ENCODE measurements around the gene TENT5A.

Gene TENT5A

GRCh38 chr6:81771097-81771496, 18.6 kb upstream of the TENT5A start:
- H3K9ac ChIP-seq (ENCODE audit: low read length) = no peak overlapping the region
- H3K9me3 ChIP-seq (ENCODE audit: control insufficient read depth, low read length) = no peaks in the 10 kb centered on the region
- H3K4me3 ChIP-seq (ENCODE audit: low read length) = no peak overlapping the region
- H3K4me1 ChIP-seq (ENCODE audit: control insufficient read depth, insufficient read depth, low read length) = peaks cover 22% of the 10 kb centered on the region
- DNase-seq (ENCODE audit: low read depth) = no peak
- no peaks in the 10 kb centered on the region for H3K27me3 ChIP-seq (replicated peaks; ENCODE audit: control insufficient read depth, insufficient read depth, low read length)
- no peaks in the 10 kb centered on the region for H3K36me3 ChIP-seq (ENCODE audit: control insufficient read depth, insufficient read depth, low read length, severe bottlenecking)

- no peak overlapping the region for H3K9ac ChIP-seq (ENCODE audit: low read length)
- peaks cover 25% of the 10 kb centered on the region for H3K4me1 ChIP-seq (ENCODE audit: control insufficient read depth, insufficient read depth, low read length)
- no peaks in the 10 kb centered on the region for H3K9me3 ChIP-seq (ENCODE audit: control insufficient read depth, low read length)
- H3K27me3 ChIP-seq (replicated peaks; ENCODE audit: control insufficient read depth, insufficient read depth, low read length) = no peaks in the 10 kb centered on the region
- no peaks in the 10 kb centered on the region for H3K36me3 ChIP-seq (ENCODE audit: control insufficient read depth, insufficient read depth, low read length, severe bottlenecking)
- no peak overlapping the region for H3K4me3 ChIP-seq (ENCODE audit: low read length)
- DNase-seq (ENCODE audit: low read depth) = peak; percentile 9
Observed at GRCh38 chr6:81770381-81770780, 17.9 kb upstream of the TENT5A start.

- Histone ChIP-seq H3K9ac (ENCODE audit: low read length) (no peak overlapping the region), H3K27me3 (replicated peaks; ENCODE audit: control insufficient read depth, insufficient read depth, low read length) (no peaks in the 10 kb centered on the region), H3K4me3 (ENCODE audit: low read length) (no peak overlapping the region), H3K4me1 (ENCODE audit: control insufficient read depth, insufficient read depth, low read length) (peaks cover 25% of the 10 kb centered on the region), H3K36me3 (ENCODE audit: control insufficient read depth, insufficient read depth, low read length, severe bottlenecking) (no peaks in the 10 kb centered on the region), H3K9me3 (ENCODE audit: control insufficient read depth, low read length) (no peaks in the 10 kb centered on the region)
- DNase-seq (ENCODE audit: low read depth) = peak; percentile 50
Observed at GRCh38 chr6:81769824-81770223, 17.3 kb upstream of the TENT5A start.

- no peaks in the 10 kb centered on the region for H3K27me3 ChIP-seq (replicated peaks; ENCODE audit: control insufficient read depth, insufficient read depth, low read length)
- H3K36me3 ChIP-seq (ENCODE audit: control insufficient read depth, insufficient read depth, low read length, severe bottlenecking) = no peaks in the 10 kb centered on the region
- no peak overlapping the region for H3K9ac ChIP-seq (ENCODE audit: low read length)
- H3K9me3 ChIP-seq (ENCODE audit: control insufficient read depth, low read length) = no peaks in the 10 kb centered on the region
- DNase-seq (ENCODE audit: low read depth) = peak; percentile 64
- H3K4me3 ChIP-seq (ENCODE audit: low read length) = no peak overlapping the region
- H3K4me1 ChIP-seq (ENCODE audit: control insufficient read depth, insufficient read depth, low read length) = peaks cover 25% of the 10 kb centered on the region
Observed at GRCh38 chr6:81768150-81768942, 15.9 kb upstream of the TENT5A start.

GRCh38 chr6:81767163-81767891, 14.8 kb upstream of the TENT5A start:
- Histone ChIP-seq H3K36me3 (ENCODE audit: control insufficient read depth, insufficient read depth, low read length, severe bottlenecking) (no peaks in the 10 kb centered on the region), H3K4me3 (ENCODE audit: low read length) (peak overlapping the region; percentile 48), H3K9ac (ENCODE audit: low read length) (no peak overlapping the region), H3K4me1 (ENCODE audit: control insufficient read depth, insufficient read depth, low read length) (peaks cover 29% of the 10 kb centered on the region), H3K27me3 (replicated peaks; ENCODE audit: control insufficient read depth, insufficient read depth, low read length) (no peaks in the 10 kb centered on the region), H3K9me3 (ENCODE audit: control insufficient read depth, low read length) (no peaks in the 10 kb centered on the region)
- peak; percentile 84 for DNase-seq (ENCODE audit: low read depth)

- peak; percentile 93 for DNase-seq (ENCODE audit: low read depth)
- H3K9ac ChIP-seq (ENCODE audit: low read length) = peak overlapping the region; percentile 26
Observed at GRCh38 chr6:81766482-81767069, 14.1 kb upstream of the TENT5A start.

GRCh38 chr6:81764531-81764930, 12.1 kb upstream of the TENT5A start:
- Histone ChIP-seq H3K4me1 (ENCODE audit: control insufficient read depth, insufficient read depth, low read length) (peaks cover 53% of the 10 kb centered on the region), H3K27me3 (replicated peaks; ENCODE audit: control insufficient read depth, insufficient read depth, low read length) (no peaks in the 10 kb centered on the region), H3K9ac (ENCODE audit: low read length) (no peak overlapping the region), H3K9me3 (ENCODE audit: control insufficient read depth, low read length) (no peaks in the 10 kb centered on the region), H3K4me3 (ENCODE audit: low read length) (no peak overlapping the region), H3K36me3 (ENCODE audit: control insufficient read depth, insufficient read depth, low read length, severe bottlenecking) (no peaks in the 10 kb centered on the region)
- no peak for DNase-seq (ENCODE audit: low read depth)

More at GRCh38 chr6:81766482-81767069, 14.1 kb upstream of the TENT5A start:
- Histone ChIP-seq H3K27me3 (replicated peaks; ENCODE audit: control insufficient read depth, insufficient read depth, low read length) (no peaks in the 10 kb centered on the region), H3K9me3 (ENCODE audit: control insufficient read depth, low read length) (no peaks in the 10 kb centered on the region), H3K36me3 (ENCODE audit: control insufficient read depth, insufficient read depth, low read length, severe bottlenecking) (no peaks in the 10 kb centered on the region), H3K4me1 (ENCODE audit: control insufficient read depth, insufficient read depth, low read length) (peaks cover 36% of the 10 kb centered on the region), H3K4me3 (ENCODE audit: low read length) (peak overlapping the region; percentile 48)

GRCh38 chr6:81763968-81764367, 11.5 kb upstream of the TENT5A start:
- H3K36me3 ChIP-seq (ENCODE audit: control insufficient read depth, insufficient read depth, low read length, severe bottlenecking) = no peaks in the 10 kb centered on the region
- H3K9ac ChIP-seq (ENCODE audit: low read length) = no peak overlapping the region
- peaks cover 55% of the 10 kb centered on the region for H3K4me1 ChIP-seq (ENCODE audit: control insufficient read depth, insufficient read depth, low read length)
- no peaks in the 10 kb centered on the region for H3K27me3 ChIP-seq (replicated peaks; ENCODE audit: control insufficient read depth, insufficient read depth, low read length)
- DNase-seq (ENCODE audit: low read depth) = no peak
- H3K4me3 ChIP-seq (ENCODE audit: low read length) = no peak overlapping the region
- H3K9me3 ChIP-seq (ENCODE audit: control insufficient read depth, low read length) = no peaks in the 10 kb centered on the region

GRCh38 chr6:81763051-81763450, 10.6 kb upstream of the TENT5A start:
- peak; percentile 53 for DNase-seq (ENCODE audit: low read depth)
- H3K27me3 ChIP-seq (replicated peaks; ENCODE audit: control insufficient read depth, insufficient read depth, low read length) = no peaks in the 10 kb centered on the region
- peaks cover 53% of the 10 kb centered on the region for H3K4me1 ChIP-seq (ENCODE audit: control insufficient read depth, insufficient read depth, low read length)
- no peaks in the 10 kb centered on the region for H3K9me3 ChIP-seq (ENCODE audit: control insufficient read depth, low read length)
- H3K4me3 ChIP-seq (ENCODE audit: low read length) = no peak overlapping the region
- no peaks in the 10 kb centered on the region for H3K36me3 ChIP-seq (ENCODE audit: control insufficient read depth, insufficient read depth, low read length, severe bottlenecking)
- no peak overlapping the region for H3K9ac ChIP-seq (ENCODE audit: low read length)

GRCh38 chr6:81762606-81763005, 10.1 kb upstream of the TENT5A start:
- DNase-seq (ENCODE audit: low read depth) = no peak
- Histone ChIP-seq H3K9me3 (ENCODE audit: control insufficient read depth, low read length) (no peaks in the 10 kb centered on the region), H3K9ac (ENCODE audit: low read length) (no peak overlapping the region), H3K4me3 (ENCODE audit: low read length) (no peak overlapping the region), H3K27me3 (replicated peaks; ENCODE audit: control insufficient read depth, insufficient read depth, low read length) (no peaks in the 10 kb centered on the region), H3K36me3 (ENCODE audit: control insufficient read depth, insufficient read depth, low read length, severe bottlenecking) (no peaks in the 10 kb centered on the region), H3K4me1 (ENCODE audit: control insufficient read depth, insufficient read depth, low read length) (peaks cover 49% of the 10 kb centered on the region)

- peak; percentile 71 for DNase-seq (ENCODE audit: low read depth)
- Histone ChIP-seq H3K4me3 (ENCODE audit: low read length) (no peak overlapping the region), H3K9ac (ENCODE audit: low read length) (no peak overlapping the region), H3K9me3 (ENCODE audit: control insufficient read depth, low read length) (no peaks in the 10 kb centered on the region), H3K36me3 (ENCODE audit: control insufficient read depth, insufficient read depth, low read length, severe bottlenecking) (no peaks in the 10 kb centered on the region), H3K4me1 (ENCODE audit: control insufficient read depth, insufficient read depth, low read length) (peaks cover 44% of the 10 kb centered on the region), H3K27me3 (replicated peaks; ENCODE audit: control insufficient read depth, insufficient read depth, low read length) (no peaks in the 10 kb centered on the region)
Observed at GRCh38 chr6:81762132-81762531, 9.7 kb upstream of the TENT5A start.

All from adipocyte (in vitro differentiated cells).